ENCODE measurements around the gene PRKCA.

The PRKCA gene

GRCh38 chr17:66822009-66822408 is 519.6 kb downstream of the PRKCA start:
- no peak for DNase-seq

- no peak for DNase-seq
Measured at GRCh38 chr17:66826856-66827255, 524.4 kb downstream of the PRKCA start.

GRCh38 chr17:66829386-66829864 is 527.0 kb downstream of the PRKCA start:
- DNase-seq, result no peak

GRCh38 chr17:66829883-66830282 is 527.5 kb downstream of the PRKCA start:
- no peak for DNase-seq

GRCh38 chr17:66830451-66830850 is 528.0 kb downstream of the PRKCA start:
- DNase-seq, result no peak

DNA sequence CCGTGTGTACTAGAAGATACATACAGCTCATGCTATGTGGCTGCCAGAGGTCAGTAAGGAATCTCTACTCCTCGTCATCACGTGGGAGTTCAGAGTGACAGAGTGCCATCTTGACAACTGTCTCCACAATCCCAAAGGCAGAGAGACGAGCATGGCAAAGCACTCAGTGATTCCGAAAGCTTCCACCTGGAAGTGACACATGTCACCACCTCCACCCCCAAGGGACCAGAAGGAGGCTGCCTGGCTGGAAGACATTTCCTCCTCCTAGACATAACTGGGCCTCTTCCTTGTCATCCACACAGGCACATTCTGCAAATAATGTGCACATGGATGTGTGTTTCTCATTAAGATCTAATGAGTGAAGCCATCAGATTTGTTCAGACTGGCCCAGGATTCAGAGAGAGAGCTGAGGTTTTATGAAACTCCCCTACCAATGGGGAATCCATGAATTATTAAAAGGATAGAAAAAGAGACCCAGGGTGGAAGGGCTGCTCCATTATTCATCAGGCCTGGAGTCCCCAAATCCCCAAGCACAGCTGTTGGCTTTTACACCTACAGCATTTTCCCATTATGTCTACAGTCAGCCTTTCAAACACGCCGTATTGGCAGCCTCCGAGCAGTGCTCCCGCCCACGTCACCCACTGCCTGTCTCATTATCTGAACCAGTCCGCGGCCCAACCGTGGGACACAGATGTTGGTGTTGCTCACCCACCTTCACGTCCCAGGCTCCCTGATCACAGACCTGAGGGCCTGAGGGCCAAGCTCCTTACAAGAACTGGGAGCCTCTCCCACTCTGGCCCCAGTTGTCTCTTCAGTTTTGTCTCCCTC is 529.2 kb downstream of the PRKCA start:
- DNase-seq, result peak in 1 of 58 donors; percentile 10

GRCh38 chr17:66833201-66833600 is 530.8 kb downstream of the PRKCA start:
- no peak for DNase-seq

- DNase-seq, result no peak
Measured at GRCh38 chr17:66834426-66834918, 532.1 kb downstream of the PRKCA start.

DNA sequence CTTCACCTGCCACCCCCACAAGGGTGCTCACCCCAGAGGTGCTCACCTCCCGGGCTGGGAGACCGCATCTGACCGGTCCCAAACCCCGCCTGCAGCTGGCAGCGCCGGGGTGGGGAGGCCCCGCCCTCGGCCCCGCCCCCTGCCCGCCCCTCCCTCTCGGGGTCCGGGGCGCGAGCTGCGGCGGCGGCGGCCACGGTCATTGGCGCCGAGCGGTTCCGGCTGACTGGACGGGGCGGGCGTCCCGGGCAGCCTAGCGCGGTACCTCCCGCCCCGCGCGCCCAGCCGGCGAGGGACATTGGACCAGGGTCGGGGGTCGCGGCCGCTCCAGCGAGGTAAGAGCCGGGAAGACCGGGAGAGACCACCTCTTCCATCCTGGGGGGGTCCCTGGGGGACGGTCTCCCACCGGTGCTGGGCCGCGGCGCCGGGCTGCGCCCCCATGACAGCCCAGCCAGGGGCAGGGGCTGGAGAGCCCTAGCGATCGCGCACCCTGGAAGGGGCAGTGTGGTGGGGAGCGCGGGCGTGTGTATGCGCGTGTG is 532.6 kb downstream of the PRKCA start, which contains the start of gene CACNG5:
CACNG5 (plus strand) TSS at position 199 of the 536 bp plus-strand sequence. CDS start 42,216 bp downstream, outside the sequence.
- DNase-seq, result no peak

DNA sequence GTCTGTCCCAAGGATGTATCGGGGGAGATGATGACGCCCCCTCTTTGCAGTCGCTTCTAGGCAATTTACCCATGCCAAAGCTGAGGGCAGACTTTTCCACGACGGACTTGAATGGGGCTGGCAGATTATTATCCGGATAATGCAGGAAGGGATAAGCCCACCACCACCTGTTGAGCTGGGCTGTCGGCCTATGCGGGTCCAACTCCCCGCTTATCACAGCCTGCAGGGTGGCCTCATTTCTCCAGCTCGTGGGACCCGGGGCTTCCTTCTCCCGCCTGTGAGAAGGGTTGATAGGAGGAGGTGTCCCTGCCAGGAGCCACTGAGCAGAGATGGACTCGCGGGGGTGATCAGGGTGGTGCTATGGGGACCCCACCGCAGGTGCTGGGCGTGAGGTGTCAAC is 533.1 kb downstream of the PRKCA start:
- DNase-seq, result no peak

DNA sequence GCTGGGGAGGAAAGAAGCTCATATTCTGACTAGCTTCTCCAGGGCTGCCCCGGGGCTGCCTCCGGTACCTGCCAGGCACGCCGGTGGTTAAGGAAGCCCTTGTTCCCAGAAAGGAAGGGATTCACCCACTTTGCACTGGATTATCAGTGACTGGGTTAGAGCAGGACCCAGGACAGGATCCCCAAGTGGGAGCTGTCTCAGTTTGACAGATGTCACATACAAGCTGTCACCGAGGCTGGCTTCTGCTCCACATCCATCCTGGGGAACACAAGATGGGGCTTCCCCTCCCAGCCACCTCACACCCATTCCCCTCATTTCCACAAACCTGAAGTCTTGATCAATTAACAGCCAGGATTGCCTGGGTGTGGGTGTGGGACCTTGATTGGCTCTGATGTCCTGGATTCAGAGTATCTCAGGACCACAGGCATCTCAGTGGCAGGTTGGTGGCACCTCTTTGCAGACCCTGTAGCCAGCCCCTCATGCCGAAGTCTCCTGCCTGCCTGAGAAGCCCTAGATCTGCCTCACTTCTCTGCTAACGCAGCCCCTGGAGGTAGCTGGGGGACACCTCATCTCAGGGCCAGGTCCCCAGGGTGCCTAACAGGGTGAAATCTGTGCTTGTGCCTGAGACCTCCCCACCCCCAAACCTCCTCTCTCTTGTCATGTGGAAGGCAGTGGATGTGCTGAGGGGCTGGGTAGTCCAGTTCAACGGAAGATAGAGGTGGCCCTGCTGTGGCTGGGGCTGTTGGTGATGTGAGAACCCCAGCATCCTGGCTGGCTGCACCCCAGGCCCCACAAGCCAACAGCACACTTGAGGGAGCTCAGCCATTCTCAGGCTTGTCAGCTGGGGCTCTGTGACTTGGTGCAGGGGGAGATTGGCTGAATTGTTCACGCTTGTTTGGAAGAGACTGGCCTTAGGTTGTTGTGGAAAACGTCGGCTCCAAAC is 533.9 kb downstream of the PRKCA start:
- no peak for DNase-seq

- DNase-seq, result no peak
Measured at GRCh38 chr17:66837226-66837625, 534.8 kb downstream of the PRKCA start.

DNA sequence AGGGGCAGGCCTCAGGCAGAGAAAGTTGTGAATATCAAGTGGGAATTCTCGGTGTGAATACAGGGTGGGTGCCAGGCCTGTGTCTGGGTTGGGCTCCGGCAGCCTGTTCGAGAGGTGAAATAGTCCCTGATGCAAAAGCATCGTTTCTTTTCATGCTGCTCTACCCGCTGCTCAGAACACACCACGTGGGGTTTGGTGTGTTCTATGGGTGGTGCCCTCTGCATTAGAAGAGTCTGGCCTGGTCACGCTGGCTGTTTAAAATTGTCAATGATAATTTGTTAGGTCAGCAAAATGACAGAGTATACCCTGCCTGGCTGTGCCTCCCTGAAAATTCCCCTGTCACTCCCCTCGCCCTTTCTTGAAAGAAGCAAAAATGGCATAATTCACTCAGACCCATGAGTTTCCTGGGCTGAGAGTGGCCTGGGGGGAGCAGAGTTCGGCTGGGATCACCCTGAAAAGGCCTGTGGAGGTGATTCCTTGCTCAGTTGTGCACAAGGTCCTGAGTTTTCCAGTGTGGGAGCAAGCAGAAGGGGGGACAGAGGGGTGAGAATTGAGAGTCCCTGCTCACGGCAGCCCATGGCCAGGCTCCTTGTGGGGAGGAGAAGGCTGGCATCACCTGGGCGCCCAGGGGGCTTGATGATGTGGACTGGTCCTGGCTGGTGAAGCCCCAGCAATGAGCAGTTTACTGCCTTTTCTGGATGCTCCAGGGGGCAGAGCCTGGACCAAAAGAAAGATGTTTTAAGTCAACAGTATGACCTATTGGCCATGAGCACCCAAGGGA is 535.7 kb downstream of the PRKCA start:
- no peak for DNase-seq

GRCh38 chr17:66839616-66840015 is 537.2 kb downstream of the PRKCA start:
- no peak for DNase-seq

- DNase-seq, result no peak
Measured at GRCh38 chr17:66840061-66840460, 537.6 kb downstream of the PRKCA start.

DNA sequence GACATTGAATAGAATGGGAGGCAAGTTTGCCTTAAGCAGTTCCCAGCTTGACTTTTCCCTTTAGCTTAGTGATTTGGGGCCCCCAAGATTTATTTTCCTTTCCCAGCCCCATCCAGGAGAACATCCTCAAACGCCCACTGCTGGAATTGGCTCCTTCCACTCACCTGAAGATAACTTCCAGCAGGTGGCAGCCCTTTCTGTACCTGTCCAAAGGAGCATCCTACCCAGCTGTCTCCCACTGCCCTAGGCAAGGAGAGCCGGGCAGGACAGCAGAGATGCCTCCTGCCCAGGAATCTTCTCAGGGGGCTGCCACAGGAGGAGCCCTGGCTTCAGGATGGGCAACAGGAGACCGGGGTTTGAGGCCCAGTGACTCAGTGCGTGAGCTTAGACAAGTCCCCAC is 538.9 kb downstream of the PRKCA start:
- no peak for DNase-seq

DNA sequence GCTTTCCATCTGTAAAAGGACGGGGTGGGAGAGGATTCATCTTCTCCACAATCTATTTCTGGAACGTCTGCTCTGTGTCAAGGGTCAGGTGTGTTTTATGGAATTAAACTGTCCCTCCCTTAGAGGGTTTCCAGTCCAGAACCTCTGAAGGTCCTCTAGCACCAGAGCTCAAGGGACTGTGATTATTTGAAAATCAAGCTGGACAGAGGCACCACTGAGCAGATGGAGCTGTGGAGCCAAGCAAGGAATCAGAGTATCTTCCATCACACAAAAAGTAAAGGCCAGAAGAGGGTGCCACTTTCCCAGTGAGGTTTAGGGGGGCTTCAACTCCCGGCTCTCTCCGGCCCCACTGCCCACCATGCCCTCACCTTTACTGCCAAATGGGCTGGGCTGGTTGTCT is 539.3 kb downstream of the PRKCA start:
- DNase-seq, result no peak

GRCh38 chr17:66842505-66842904 is 540.1 kb downstream of the PRKCA start:
- no peak for DNase-seq

GRCh38 chr17:66842959-66843358 is 540.5 kb downstream of the PRKCA start:
- no peak for DNase-seq

- no peak for DNase-seq
Measured at GRCh38 chr17:66843627-66844026, 541.2 kb downstream of the PRKCA start.

DNA sequence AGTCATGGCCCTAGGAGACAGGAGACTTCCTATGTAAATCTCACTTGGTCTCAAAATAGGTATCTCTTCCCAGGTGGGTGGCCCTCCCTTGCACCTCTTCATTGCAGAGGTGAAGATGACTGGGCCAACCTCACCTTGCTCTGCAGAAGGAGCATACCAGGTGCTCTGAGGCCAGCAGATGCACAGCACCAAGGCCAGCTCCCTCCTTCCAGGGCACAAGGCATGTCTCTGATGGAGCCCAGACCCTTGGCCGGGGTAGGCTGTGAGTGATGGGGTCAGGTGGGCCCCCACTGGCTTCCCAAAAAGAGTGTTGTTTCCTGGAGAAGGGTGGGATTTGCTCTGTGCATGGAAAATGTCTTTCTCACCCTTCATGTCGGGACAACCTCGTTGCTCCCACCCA is 545.3 kb downstream of the PRKCA start:
- no peak for DNase-seq
